HEK293 (cell line): ENCODE measurements around the gene CDS1.

Experiments
- TF ChIP-seq, protein P1 (sequence below): fragments of 450-650 bp; formaldehyde crosslinking; IDR thresholded peaks from 2 replicates; pipeline ENCODE4 v1.5.1; 2016; ENCODE audit warnings: missing biosample characterization, missing genetic modification characterization
- TF ChIP-seq, protein P2 (sequence below): fragments of 450-650 bp; formaldehyde crosslinking; IDR thresholded peaks from 2 replicates; pipeline ENCODE4 v1.5.1; 2016; ENCODE audit warnings: missing biosample characterization, missing genetic modification characterization, low read depth

DNA sequence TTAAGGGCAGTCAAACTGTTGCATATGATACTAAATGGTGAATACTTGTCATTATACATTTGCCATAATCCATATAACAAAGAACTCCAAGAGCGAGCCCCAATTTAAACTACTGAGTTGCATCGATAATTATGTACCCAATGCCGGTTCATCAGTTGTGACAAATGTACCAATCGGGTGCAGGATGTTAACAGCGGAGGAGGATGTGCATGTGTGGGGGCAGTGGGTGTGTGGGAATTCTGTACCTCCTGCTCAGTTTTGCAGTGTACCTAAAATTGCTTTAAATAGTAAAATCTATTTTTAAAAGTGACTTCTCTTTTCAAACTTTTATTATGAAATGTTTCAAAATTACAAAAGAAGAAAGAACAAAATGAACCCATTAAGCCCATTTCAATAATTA lies 20.8 kb upstream of the CDS1 start:
- TF ChIP-seq, protein P1, sequence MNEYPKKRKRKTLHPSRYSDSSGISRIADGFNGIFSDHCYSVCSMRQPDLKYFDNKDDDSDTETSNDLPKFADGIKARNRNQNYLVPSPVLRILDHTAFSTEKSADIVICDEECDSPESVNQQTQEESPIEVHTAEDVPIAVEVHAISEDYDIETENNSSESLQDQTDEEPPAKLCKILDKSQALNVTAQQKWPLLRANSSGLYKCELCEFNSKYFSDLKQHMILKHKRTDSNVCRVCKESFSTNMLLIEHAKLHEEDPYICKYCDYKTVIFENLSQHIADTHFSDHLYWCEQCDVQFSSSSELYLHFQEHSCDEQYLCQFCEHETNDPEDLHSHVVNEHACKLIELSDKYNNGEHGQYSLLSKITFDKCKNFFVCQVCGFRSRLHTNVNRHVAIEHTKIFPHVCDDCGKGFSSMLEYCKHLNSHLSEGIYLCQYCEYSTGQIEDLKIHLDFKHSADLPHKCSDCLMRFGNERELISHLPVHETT (tag by site-specific recombination), result no peak
- TF ChIP-seq, protein P2, sequence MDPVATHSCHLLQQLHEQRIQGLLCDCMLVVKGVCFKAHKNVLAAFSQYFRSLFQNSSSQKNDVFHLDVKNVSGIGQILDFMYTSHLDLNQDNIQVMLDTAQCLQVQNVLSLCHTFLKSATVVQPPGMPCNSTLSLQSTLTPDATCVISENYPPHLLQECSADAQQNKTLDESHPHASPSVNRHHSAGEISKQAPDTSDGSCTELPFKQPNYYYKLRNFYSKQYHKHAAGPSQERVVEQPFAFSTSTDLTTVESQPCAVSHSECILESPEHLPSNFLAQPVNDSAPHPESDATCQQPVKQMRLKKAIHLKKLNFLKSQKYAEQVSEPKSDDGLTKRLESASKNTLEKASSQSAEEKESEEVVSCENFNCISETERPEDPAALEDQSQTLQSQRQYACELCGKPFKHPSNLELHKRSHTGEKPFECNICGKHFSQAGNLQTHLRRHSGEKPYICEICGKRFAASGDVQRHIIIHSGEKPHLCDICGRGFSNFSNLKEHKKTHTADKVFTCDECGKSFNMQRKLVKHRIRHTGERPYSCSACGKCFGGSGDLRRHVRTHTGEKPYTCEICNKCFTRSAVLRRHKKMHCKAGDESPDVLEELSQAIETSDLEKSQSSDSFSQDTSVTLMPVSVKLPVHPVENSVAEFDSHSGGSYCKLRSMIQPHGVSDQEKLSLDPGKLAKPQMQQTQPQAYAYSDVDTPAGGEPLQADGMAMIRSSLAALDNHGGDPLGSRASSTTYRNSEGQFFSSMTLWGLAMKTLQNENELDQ (tag by site-specific recombination), result no peak
